Effector CD8-positive, alpha-beta T cell (primary cell): ENCODE data around the gene FAM151A.

ENCODE experiments used
- DNase-seq: peaks from one replicate; lab custom pipeline; 2025; lab: John Stamatoyannopoulos, UW

The FAM151A gene

DNA sequence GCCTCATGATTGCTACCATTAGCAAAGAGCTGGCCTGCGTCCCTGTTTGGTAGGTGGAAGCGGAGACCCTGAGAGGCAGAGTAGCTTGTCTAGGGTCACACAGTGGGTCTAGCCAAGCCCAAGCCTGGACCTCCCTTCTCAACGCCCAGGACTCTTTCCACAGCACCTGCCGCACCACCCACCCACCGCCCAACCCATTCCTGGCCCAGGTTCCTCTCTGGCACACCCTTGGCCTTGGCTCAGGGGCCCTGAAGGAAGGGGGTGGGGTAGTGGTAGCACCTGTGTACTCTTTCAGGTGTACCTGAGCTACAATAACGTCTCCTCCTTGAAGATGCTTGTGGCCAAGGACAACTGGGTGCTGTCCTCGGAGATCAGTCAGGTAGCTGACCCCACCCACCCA lies 19.3 kb downstream of the FAM151A start:
- DNase-seq: no peak

DNA sequence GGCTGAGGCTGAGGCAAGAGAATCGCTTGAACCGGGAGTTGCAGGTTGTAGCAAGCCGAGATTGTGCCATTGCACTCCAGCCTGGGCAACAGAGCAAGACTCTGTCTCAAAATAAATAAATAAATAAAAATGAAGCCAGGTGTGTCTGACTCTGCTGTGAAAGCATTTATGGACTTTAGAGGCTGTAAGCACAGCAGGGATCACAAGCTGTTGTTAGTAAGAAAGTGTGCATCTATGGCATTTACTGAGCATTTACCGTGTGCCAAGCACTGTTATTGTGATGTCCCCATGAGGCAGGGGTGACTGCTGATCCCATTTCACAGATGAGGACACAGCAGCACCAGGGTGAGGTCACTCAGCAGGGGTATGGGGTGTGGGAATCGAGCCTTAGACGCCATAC lies 20.1 kb downstream of the FAM151A start:
- no peak for DNase-seq

DNA sequence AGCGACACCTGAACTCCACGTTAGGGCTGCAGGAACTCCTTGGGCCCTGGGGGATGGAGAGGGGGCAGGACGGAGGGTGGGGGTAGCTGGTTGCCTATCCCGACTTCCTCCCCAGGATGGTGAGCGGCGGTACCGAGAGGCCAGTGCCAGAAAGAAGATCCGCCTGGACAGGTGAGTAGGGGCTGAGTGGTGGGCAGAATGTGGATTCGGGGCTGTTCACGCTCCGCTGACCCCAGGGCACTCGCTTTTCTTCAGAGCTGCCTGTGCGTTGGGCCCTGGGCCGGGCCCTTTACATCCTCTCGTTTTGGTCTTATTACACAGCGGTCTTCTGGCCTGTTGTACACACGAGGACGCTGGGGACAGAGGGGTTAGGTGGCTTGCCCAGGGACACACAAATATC lies 20.8 kb downstream of the FAM151A start:
- no peak for DNase-seq

DNA sequence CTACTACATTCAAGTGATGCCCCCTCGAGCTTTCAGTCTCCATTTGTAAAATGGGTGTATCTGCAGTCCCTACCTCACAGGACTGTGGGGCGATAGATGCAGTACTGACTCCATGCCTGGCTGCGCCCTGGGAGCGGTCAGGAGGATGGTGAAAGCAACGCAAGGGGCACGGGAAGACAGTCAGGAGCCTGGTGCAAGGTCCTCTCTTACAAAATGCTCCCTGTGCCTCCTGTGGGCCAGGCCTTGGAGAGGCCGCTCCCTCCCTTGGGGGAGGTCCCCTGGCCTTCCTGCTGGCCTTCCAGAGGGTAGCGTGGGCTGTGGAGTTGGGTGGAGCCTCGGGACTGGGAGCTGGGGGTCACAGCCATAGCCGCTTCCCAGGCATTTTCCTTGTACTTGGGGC lies 21.6 kb downstream of the FAM151A start:
- no peak for DNase-seq

DNA sequence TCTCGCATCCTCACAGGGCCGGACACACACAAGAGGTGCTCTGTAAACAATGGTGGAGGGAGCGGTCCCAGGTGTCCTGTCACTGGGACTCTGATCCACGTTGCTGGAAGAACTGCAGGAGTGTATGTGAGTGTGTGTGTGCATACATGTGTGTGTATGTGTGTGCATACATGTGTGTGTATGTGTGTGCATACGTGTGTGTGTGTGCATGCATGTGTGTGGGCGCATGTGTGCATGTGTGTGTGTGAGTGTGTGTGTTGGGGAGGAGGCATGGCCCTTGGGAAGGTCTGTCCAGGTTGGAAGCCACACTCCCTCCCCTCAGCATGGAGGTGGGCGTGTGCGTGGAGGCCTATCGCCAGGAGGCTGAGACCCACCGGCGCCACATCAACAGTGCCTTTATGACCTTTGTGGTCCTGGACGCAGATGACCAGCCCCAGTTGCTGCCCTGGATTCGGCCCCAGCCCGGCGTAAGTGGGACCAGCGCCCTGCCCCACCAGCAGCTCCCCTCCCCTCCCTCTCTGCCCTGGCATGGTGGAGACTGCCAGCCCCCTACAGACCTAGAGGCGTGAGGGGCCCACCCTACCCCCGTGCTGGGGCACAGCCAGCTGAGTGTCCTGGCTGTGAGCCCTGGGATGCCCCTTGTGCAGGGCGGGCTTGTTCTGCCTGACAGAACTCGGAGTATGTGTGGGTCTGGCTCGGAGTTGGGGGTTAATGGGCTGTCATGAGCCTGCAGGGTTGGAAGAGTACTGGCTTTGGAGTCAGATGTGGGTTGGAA lies 22.2 kb downstream of the FAM151A start:
- DNase-seq: no peak

DNA sequence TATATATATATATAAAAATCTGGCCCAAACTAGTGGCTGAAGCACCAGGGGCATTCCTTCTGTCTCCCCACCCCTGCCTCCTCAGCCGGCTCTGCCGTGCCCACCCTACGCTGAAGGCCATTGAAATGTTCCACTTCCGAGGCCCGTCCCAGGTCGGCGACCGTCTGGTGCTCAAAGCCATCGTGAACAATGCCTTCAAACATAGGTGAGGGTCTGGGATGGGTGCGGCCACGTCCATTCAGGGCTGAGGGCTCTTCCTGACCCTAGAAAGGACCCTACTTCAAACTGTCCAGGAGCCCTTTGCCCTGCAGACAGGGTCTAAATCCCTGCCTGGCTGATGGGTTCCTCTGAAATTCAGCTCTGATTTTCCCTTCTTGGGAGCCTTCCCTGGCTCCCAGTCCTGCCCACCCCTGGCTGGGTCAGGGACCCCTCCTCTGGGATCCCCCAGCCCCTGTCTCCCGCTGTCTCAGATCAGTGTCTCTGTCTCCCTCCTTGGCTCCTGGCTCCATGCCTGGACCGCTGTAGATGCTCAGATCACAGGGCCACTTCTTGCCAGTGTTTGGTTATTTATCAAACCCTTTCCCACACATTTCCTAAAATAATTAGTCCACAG lies 24.0 kb downstream of the FAM151A start:
- no peak for DNase-seq

DNA sequence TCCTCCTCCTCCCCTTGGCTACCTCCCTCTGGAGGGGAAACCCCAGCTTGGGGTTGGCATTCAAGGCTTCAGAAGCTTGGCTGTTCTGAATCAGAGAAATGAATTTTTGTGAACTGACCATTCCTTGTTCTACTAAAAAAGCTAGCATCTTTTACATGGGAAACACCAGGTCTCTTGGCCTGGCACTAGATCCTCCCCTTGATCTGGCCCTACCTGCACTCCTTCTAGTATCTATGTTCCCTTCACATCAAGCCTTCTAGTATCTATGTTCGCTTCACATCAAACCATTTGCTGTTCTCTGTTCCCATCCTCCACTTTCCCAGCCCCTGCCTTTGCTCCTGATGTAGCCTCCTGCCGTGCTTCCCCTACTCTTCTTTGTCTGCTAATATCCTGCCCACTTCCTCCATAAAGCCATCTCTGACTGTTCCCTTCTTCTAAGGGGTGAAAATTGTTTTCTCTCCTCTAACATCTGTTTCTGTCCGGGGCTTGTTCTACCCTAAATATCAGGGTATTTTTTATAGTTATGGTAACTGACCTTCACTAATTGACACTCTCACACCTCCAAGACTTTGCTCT lies 25.8 kb downstream of the FAM151A start:
- DNase-seq: no peak

DNA sequence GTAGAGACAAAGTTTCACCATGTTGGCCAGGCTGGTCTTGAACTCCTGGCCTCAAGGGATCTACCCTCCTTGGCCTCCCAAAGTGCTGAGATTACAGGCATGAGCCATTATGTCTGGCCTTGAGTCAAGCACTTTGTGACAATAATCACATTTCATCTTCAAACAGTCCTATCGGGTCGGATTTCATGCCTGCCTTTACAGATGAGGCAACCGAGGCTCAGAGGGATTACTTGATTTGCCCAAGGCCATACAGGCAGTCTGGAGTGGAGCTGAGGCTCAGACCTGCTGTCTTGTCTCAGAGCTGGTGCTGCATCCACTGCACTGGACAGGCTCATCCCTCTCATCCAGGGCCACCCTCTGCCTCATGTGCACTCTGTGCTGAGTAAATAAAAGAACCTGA lies 26.6 kb downstream of the FAM151A start:
- no peak for DNase-seq

DNA sequence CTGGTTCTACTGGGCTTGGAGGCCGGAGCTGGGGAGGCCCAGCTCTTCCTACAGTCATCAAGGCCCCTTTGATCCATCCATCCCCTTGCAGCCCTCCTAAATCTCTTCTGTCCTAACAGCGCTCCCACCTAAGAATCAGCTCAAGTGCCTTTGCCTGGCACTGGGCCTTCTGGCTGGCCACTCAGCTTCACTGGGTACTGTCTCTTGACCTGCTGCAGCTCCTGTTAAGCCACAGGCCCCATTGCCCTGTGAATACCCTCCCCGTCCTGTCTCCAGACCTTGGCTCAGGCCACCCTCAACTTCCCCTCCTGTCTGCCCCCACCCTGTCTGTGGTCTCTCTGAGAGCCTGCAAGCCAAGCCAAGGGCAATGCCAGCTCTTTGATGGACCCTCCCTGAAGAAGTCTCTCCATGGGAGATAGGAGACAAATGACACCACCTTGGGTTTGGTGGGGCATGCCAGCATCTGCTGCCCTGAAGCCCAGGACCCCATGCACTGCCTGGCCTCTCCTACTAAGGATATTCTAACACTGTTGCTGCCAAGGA lies 27.3 kb downstream of the FAM151A start:
- no peak for DNase-seq

DNA sequence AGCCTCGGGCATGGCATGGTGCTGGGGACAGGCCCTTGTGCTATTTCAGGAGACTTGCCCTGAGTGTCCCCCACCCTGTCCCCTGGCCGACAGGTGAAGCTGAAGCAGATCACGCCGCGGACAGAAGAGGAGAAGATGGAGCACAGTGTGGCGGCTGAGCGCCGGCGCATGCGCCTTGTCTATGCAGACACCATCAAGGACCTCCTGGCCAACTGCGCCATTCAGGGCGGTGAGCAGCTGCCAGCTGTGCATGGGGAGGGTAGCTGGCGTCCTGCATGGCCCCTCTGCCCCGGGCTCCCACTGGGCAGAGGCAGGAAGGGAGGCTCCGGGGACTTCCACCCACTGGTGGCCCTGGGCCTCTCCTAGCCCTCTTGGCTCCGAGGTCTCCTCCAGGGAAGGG lies 28.9 kb downstream of the FAM151A start:
- DNase-seq: no peak

DNA sequence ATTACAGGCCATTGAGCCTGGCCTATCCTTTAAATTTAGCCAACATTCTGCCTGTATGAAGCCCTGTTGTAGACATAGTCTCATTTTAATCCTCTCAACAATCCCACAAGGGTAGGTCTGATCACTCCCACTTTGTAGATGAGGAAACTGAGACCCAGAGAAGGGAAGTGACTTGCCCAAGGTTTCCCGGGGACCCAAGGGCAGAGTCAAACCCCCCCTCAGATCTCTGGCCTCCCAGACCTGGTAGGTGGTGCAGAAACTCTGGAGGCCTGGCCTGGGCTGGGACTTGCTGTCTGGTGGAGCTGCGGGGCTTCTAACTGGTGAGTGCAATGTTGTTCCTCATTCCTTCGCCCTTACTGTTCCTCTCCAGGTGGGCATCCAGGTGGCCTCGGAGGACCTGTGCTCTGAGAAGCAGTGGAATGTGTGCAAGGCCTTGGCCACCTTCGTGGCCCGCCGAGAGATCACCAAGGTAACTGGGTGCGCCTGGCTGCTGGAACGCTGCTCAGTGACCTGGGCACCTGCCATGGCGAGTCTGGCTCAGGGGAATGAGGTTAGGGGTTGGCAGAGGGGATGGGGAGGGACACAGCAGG lies 29.7 kb downstream of the FAM151A start:
- DNase-seq: no peak

DNA sequence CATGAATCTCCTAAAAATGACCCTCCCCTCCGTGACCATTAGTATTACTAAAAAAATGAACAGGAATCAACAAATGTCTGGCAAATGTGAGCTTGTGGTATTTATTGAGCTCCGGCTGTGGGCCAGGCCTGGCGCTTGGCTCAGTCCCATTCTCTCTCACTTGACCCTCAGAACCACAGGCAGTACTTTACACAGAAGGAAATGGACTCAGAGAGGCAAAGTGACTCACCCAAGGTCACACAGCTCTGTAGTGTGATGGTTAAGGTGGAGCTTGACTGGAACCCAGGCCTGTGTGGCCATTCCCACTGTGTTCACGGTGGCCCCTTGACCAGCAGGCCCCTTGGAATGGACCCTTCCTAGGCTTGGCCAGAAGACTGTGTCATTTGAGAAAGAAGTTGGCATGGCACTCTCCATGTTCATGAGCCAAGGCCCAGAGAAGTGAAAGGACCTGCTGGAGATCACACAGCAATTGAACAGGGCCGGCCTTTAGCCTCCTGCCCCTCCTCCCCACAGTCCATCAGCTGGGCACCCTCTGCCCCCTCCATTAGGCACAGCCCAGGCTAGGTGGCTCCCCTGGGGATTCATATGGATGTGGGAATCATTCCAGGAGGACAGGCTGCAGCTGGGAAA lies 32.1 kb downstream of the FAM151A start:
- no peak for DNase-seq

DNA sequence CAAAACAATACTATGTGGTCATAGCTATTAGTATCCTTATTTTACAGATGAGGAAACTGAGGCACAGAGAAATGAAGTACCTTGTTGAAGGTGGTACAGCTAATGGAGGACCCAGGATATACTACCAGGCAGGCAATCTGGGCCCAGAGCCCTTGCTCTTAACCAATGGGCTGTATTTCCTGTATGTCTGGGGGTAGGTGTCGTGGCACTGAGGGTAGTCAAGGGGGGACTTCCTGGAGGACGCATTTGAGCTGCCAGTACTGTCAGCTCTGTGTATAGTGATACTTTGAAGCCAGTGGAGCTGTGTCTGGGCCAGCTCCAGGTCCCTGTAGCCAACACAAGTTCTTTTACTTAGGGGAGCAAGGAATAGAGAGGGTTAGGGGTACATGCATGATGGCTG lies 34.9 kb downstream of the FAM151A start:
- DNase-seq: no peak

DNA sequence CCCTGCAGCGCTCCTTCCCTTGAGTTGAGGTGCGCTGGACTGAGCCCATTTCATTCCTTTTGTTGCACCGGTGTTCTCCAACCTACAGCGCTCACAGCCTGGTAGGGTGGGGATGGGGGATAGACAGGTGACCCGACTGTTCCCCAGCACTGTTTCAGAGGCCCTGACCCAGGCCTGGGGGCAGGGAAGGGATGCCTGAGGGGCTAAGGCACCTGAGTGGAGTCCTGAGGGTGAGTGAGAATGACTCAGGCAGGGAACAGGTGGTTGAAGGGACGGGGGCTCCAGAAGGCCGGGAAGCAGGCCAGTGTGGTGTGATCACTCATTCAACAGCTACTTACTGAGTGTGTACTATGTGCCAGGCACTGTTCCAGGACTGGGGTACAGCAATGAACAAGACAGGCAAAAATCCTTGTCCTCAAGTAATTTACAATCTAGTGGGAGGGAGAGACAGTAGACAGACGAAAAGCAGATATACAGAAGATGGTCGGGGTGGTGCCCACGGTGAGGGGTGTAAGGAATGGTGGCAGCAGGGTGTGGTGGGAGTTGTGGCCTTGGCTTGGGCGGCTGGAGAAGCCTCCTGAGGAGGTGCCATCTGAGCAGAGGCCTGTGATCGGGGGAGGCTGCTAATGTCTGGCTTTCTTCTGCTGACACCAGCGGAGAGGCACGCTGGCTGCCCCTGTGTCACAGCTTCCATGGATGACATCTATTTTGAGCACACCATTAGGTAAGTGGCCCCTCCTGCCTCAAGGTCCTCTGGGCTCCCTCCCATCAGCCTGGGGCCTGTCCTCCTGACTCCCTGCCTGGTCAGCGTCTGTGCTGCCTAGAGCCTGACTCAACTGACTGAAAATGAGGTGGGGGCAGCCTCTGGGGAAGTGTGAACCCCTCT lies 37.9 kb downstream of the FAM151A start:
- no peak for DNase-seq

DNA sequence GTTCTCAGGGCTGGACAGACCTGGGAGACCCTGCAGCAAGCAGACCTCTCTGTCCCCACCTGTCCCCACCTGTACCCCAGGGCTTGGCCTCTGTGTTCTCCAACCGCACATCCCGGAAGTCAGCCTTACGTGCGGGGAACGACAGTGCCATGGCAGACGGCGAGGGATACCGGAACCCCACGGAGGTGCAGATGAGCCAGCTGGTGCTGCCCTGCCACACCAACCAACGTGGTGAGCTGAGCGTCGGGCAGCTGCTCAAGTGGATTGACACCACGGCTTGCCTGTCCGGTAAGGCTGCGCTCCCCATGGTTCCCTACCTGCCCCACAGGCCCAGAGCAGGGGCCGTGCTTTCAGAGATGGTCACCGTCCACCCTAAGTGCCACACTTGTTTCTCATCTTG lies 38.8 kb downstream of the FAM151A start:
- DNase-seq: no peak

DNA sequence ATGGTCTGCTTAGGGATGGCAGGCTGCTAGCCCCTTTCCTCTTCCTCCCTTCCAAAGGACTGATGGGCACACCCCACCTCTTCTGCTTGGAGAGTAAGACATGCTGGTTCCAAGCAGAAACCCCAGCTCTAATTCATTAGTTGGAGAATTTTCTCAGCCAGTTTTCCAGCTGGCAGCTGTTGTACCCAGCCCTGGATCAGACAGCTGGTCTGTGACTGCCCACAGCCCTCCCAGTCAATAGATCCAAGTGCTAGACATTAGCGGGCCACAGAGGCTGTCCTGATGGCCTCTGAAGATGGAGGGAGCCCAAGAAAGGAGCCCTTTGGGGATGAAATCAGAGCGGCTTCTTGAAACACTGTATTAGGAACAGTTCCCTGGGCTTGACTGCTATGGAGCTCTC lies 39.5 kb downstream of the FAM151A start:
- DNase-seq: no peak

DNA sequence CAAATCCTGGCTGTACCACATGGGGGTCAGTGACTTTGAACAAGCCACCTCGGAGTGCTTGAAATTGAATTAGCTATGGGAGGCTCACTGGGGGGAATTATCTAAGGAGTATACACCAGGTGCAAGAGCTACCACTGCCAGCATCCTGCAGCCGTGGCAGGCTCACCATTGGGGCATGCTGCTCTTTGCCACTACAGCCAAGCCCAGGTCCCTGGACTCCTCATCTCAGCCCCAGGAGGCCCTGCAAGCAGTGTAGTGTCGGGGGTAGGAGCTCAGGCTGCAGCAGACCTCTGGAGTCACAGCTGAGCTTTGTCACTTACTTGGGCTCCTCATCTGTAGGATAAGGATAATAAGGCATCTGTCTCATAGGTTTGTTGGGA lies 40.0 kb downstream of the FAM151A start:
- DNase-seq: no peak

DNA sequence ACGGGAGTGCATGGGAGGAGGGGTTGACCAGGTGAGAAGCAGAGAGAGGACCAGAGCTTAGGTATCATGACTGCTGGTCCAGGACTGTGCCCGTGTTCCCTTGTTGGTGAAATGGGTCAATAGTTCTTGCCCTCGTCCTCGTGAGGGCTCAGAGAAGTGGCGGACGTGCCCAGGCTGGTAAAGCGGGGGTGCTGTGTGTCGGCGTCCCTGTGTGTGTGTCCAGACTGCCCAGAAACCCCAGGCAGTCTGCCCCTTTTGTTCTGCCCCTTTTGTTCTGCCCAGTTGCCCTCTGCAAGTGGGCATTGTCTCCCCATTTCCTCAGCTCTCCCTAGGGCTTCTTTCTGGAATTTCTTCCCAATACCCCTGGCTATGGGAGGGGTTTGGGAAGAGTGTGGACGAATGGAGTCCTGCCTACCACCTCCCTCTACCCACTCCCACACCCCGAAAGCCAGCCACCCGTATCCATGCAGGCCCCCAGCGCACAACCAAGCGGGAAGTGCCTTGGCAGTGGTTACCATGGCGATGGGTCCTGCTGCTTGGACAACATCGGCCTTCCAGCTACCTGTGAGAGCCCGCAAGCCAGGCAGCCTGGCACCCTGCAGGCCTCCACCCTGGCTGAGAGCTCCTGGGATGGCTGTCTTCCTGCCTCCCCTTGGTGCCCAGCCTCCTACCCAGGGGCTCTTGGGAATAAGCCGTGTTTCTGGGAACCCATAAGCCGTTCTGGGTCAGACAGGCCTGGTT lies 40.6 kb downstream of the FAM151A start:
- no peak for DNase-seq

DNA sequence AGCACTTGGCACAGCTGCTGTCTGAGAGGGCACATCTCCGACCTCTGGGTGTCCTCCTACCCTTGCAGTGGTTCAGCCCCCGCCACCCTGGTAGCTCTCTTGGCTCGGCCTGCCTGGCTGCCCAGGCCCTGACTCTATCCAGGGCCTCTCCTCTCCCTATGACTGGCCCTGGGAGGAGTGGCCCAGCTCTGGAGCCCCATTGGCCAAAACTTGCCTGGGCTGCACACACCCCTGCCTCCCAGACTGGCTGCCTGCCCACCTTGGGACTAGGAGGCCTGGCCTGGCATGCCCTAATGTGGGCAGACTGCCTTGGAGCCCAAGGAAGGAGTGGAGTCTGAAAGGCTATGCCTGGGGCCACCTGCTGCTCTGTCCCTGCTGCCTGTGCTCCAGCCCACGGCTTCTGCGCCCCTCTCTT lies 41.7 kb downstream of the FAM151A start:
- DNase-seq: no peak

DNA sequence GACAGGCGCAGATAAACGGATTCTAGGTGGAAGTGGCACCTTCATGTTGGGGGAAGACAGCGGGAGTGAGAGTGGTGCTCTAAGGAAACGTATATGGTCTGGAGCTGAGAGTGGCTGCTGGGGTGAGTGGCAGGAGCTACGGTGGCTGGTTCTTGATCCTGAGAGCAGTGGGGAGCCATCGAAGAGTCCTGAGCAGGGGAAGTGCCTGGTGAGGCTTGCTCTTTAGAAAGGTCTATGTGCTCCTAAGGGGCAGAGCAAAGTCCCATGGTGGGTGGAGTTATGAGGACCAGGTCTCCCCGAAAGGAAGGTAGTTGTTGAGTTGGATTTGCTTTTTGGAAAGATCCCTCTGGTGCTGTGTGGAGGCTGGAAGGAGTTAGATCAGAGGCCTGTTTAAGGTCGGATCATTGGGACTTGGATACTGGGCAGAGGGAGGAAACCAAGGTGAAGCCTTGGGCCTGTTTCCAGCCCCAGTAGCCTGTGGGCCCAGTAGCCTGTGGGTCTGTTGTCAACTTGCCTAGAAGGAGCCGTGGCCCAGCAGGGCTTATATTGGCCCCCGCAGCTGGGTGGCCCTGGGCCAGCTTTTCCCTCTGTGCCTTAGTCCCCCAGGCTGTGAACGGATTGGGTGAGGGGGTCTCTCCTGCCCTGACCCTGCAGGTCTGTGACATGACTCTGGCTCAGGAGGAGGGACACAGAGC lies 42.3 kb downstream of the FAM151A start:
- DNase-seq: no peak
